Loucy (cell line): Measurements from ENCODE around the gene SDCCAG8.
A peak's percentile ranks its signal among the peaks of the same experiment; 100 is the strongest.

ENCODE experiments used
- H2AFZ ChIP-seq: fragments of 200-600 bp; sonication (generic); 2 replicates; pipeline ENCODE4 v1.6.0; 2016; ENCODE audit warnings: antibody characterized with exemption, mild to moderate bottlenecking, low read length, moderate library complexity
- H3F3A ChIP-seq: fragments of 200-600 bp; 2 replicates; pipeline ENCODE4 v1.6.0; 2016; ENCODE audit warnings: antibody characterized with exemption, low read depth, mild to moderate bottlenecking
- H3K27me3 ChIP-seq: fragments of 200-600 bp; sonication (generic); 2 replicates; pipeline ENCODE4 v1.6.1; 2014; ENCODE audit warnings: low read length, mild to moderate bottlenecking; ENCODE audit not compliant: insufficient read depth, poor library complexity, severe bottlenecking
- H3K36me3 ChIP-seq: fragments of 200-600 bp; sonication (generic); 2 replicates; pipeline ENCODE4 v1.6.1; 2016; ENCODE audit warnings: low read length; ENCODE audit not compliant: insufficient read depth
- H3K4me1 ChIP-seq: fragments of 200-600 bp; sonication (generic); 2 replicates; pipeline ENCODE4 v1.5.1; 2014; ENCODE audit warnings: low read length, mild to moderate bottlenecking; ENCODE audit not compliant: insufficient read depth, poor library complexity, severe bottlenecking
- H3K4me2 ChIP-seq: fragments of 200-600 bp; sonication (generic); 2 replicates; pipeline ENCODE4 v1.6.0; 2014; ENCODE audit warnings: antibody characterized with exemption, low read length, low read depth, mild to moderate bottlenecking; ENCODE audit not compliant: poor library complexity, severe bottlenecking
- H3K4me3 ChIP-seq: fragments of 200-600 bp; sonication (generic); 2 replicates; pipeline ENCODE4 v1.5.1; 2014; ENCODE audit warnings: low read length, mild to moderate bottlenecking, mixed read lengths; ENCODE audit not compliant: poor library complexity, severe bottlenecking
- H3K79me2 ChIP-seq: fragments of 200-600 bp; sonication (generic); 2 replicates; pipeline ENCODE4 v1.6.1; 2014; ENCODE audit warnings: low read length; ENCODE audit not compliant: insufficient read depth
- H3K9ac ChIP-seq: fragments of 200-600 bp; sonication (generic); 2 replicates; pipeline ENCODE4 v1.6.0; 2014; ENCODE audit warnings: mild to moderate bottlenecking, low read depth, low read length, moderate library complexity; ENCODE audit not compliant: poor library complexity, severe bottlenecking
- H3K9me2 ChIP-seq: fragments of 200-600 bp; sonication (generic); replicated peaks from 2 replicates; pipeline ENCODE4 v1.6.1; 2016; ENCODE audit warnings: low read depth, low read length, mixed read lengths
- H3K9me3 ChIP-seq: fragments of 200-600 bp; sonication (generic); 2 replicates; pipeline ENCODE4 v1.6.1; 2014; ENCODE audit warnings: mild to moderate bottlenecking, antibody characterized with exemption, low read length, low read depth; ENCODE audit not compliant: insufficient read depth
- H4K20me1 ChIP-seq: fragments of 200-600 bp; sonication (generic); 2 replicates; pipeline ENCODE4 v1.6.0; 2014; ENCODE audit warnings: antibody characterized with exemption, low read length, mild to moderate bottlenecking; ENCODE audit not compliant: insufficient read depth, poor library complexity, severe bottlenecking
- CTCF ChIP-seq: fragments of 200-600 bp; sonication (generic); conservative IDR thresholded peaks from 2 replicates; pipeline ENCODE4 v1.5.1; 2014; ENCODE audit warnings: mild to moderate bottlenecking, antibody characterized with exemption, low read length
- EZH2phosphoT487 ChIP-seq: fragments of 200-600 bp; IDR thresholded peaks from 2 replicates; pipeline ENCODE4 v1.6.1; 2018; ENCODE audit warnings: antibody characterized with exemption, mild to moderate bottlenecking, moderate library complexity, borderline replicate concordance

SDCCAG8 gene

GRCh38 chr1:243471754-243472745, 216.2 kb downstream of the SDCCAG8 start:
- H4K20me1 ChIP-seq: no peaks in the 10 kb centered on the region
- no peaks in the 10 kb centered on the region for H3K27me3 ChIP-seq
- H3K36me3 ChIP-seq: no peaks in the 10 kb centered on the region
- H3F3A ChIP-seq: no peaks in the 10 kb centered on the region
- H3K9ac ChIP-seq: no peak overlapping the region
- TF ChIP-seq CTCF (no peak), EZH2phosphoT487 (no peak)
- no peaks in the 10 kb centered on the region for H3K4me1 ChIP-seq
- no peak overlapping the region for H3K4me3 ChIP-seq
- no peaks in the 10 kb centered on the region for H3K9me3 ChIP-seq
- H2AFZ ChIP-seq: no peak overlapping the region
- no peaks in the 10 kb centered on the region for H3K79me2 ChIP-seq
- no peaks in the 10 kb centered on the region for H3K9me2 ChIP-seq
- H3K4me2 ChIP-seq: no peak overlapping the region

GRCh38 chr1:243473227-243474135, 217.6 kb downstream of the SDCCAG8 start:
- Histone ChIP-seq H4K20me1 (no peaks in the 10 kb centered on the region), H3K9me2 (no peaks in the 10 kb centered on the region), H3K79me2 (no peaks in the 10 kb centered on the region), H3K36me3 (no peaks in the 10 kb centered on the region), H3K4me3 (peak overlapping the region; percentile 39), H3K4me2 (peak overlapping the region; percentile 53), H3F3A (no peaks in the 10 kb centered on the region), H3K9ac (no peak overlapping the region), H2AFZ (peak overlapping the region; percentile 28; the same call in 1 of the 2 replicates), H3K4me1 (no peaks in the 10 kb centered on the region), H3K9me3 (no peaks in the 10 kb centered on the region), H3K27me3 (no peaks in the 10 kb centered on the region)
- TF ChIP-seq CTCF: no peak
- TF ChIP-seq EZH2phosphoT487: no peak

- Histone ChIP-seq H3K4me2 (no peak overlapping the region), H3K9ac (no peak overlapping the region), H3K9me3 (no peaks in the 10 kb centered on the region), H2AFZ (no peak overlapping the region), H3F3A (no peaks in the 10 kb centered on the region), H3K36me3 (no peaks in the 10 kb centered on the region), H3K4me3 (no peak overlapping the region), H3K9me2 (no peaks in the 10 kb centered on the region), H3K79me2 (no peaks in the 10 kb centered on the region), H3K4me1 (no peaks in the 10 kb centered on the region), H3K27me3 (no peaks in the 10 kb centered on the region), H4K20me1 (no peaks in the 10 kb centered on the region)
- no peak for TF ChIP-seq CTCF
- TF ChIP-seq EZH2phosphoT487: no peak
Observed at GRCh38 chr1:243474136-243474881, 218.5 kb downstream of the SDCCAG8 start.
